PC-3 (cell line): ENCODE measurements around the gene TOGARAM2.

Source experiments
- CTCF ChIP-seq: fragments of 300-600 bp; sonication (generic); conservative IDR thresholded peaks from 2 replicates; pipeline ENCODE4 v1.5.1; 2017; ENCODE audit warnings: antibody characterized with exemption, low read depth, mild to moderate bottlenecking, low read length
- EZH2 ChIP-seq: fragments of 300-600 bp; sonication (generic); IDR thresholded peaks from one replicate; pipeline ENCODE4 v1.6.1; 2017; ENCODE audit warnings: antibody characterized with exemption, mild to moderate bottlenecking, low read length; ENCODE audit not compliant: unreplicated experiment
- EZH2phosphoT487 ChIP-seq: fragments of 300-600 bp; sonication (generic); IDR thresholded peaks from 2 replicates; pipeline ENCODE4 v1.6.1; 2018; ENCODE audit warnings: mild to moderate bottlenecking, antibody characterized with exemption, low read length, borderline replicate concordance

- TF ChIP-seq CTCF, result no peak
- TF ChIP-seq EZH2phosphoT487, result no peak
- no peak for TF ChIP-seq EZH2
These were observed 9.3 kb downstream of the TOGARAM2 start for GRCh38 chr2:28990445-28990844.
